Gastroesophageal sphincter (tissue), 4 donors: Measurements from ENCODE around the gene NAA10. TPM values are rescaled to one million over a fixed set of nuclear protein-coding genes. Genes with fewer than 3 reads are reported as not detected.
A peak's percentile ranks its signal among the peaks of the same experiment; 100 is the strongest.

ENCODE experiments used
- ATAC-seq: fragments of 150-250 bp; one replicate; pipeline ENCODE4 v1.9.1; 2016; ENCODE audit warnings: mild to moderate bottlenecking, moderate library complexity
- H3K27ac ChIP-seq, 4 donors: fragments of 200-600 bp; sonication (generic) in 3 of 4; 1 replicate in 3 of 4; 2 replicates in 1 of 4; pipeline ENCODE4 v1.5.1; 2016 to 2019
- H3K27me3 ChIP-seq: fragments of 200-600 bp; sonication (generic); one replicate; pipeline ENCODE4 v1.5.1; 2019
- H3K36me3 ChIP-seq, 2 donors: fragments of 200-600 bp; sonication (generic); one replicate each; pipeline ENCODE4 v1.5.1; 2019; ENCODE audit warnings: control low read depth in 1 of 2
- H3K4me1 ChIP-seq, 3 donors: fragments of 200-600 bp; sonication (generic); 1 replicate in 2 of 3; 2 replicates in 1 of 3; pipeline ENCODE4 v1.5.1; 2016 to 2019; ENCODE audit warnings: control low read depth in 2 of 3
- H3K4me3 ChIP-seq, 2 donors: fragments of 200-600 bp; sonication (generic); one replicate each; pipeline ENCODE4 v1.5.1; 2019; ENCODE audit warnings: mild to moderate bottlenecking in 1 of 2, moderate library complexity in 1 of 2
- H3K9me3 ChIP-seq, 3 donors: fragments of 200-600 bp; sonication (generic); one replicate each; pipeline ENCODE4 v1.5.1; 2017 to 2019; ENCODE audit warnings: control low read depth in 2 of 3
- CTCF ChIP-seq, 4 experiments: fragments of 200-600 bp in 2 of 4; fragments of 450-650 bp in 2 of 4; sonication (generic) in 1 of 4; IDR thresholded peaks; one replicate each; pipeline ENCODE4 v1.5.1; 2017 to 2019; ENCODE audit warnings: antibody characterized with exemption in 4 of 4, mild to moderate bottlenecking in 2 of 4, moderate library complexity in 2 of 4
- EP300 ChIP-seq: sonication (generic); formaldehyde crosslinking; IDR thresholded peaks from one replicate; pipeline ENCODE4 v1.6.1; 2017; ENCODE audit warnings: antibody characterized with exemption, mild to moderate bottlenecking
- POLR2A ChIP-seq, 2 donors: fragments of 450-650 bp; IDR thresholded peaks; one replicate each; pipeline ENCODE4 v1.6.1; 2017; ENCODE audit warnings: antibody characterized with exemption in 2 of 2, mild to moderate bottlenecking in 2 of 2, moderate library complexity in 1 of 2
- POLR2AphosphoS5 ChIP-seq: sonication (generic); formaldehyde crosslinking; IDR thresholded peaks from one replicate; pipeline ENCODE4 v1.6.1; 2017; ENCODE audit warnings: antibody characterized with exemption
- WGBS, 2 donors: methylation state at CpG; one replicate each; pipeline ENCODE4 v1.1.5; 2018; ENCODE audit warnings: low coverage in 1 of 2; 5-methylcytosine and 5-hydroxymethylcytosine counted together
- total RNA-seq, 4 donors: library from RNA; depleted of rRNA; stranded (reverse); fragments of >200 nt; gene quantifications; one replicate each; pipeline ENCODE4 v1.1.0, GENCODE V29; 2016

Gene NAA10
- total RNA-seq, 4 donors from 2014 or later, result 68.3 to 103 (median 89.2) TPM

- H3K4me3 ChIP-seq, result no peak overlapping the region
- H3K36me3 ChIP-seq, result no peaks in the 10 kb centered on the region
- H3K27me3 ChIP-seq, result no peaks in the 10 kb centered on the region
- H3K27ac ChIP-seq, result peak overlapping the region in 3 of 4 donors; percentile 97 to 99 (median 99)
- H3K9me3 ChIP-seq, result no peaks in the 10 kb centered on the region
- no peak for ATAC-seq
- TF ChIP-seq POLR2AphosphoS5 (no peak), POLR2A (IDR thresholded peaks at IDR 0.05) (no peak), EP300 (no peak), CTCF (IDR thresholded peaks at IDR 0.05) (no peak)
- H3K4me1 ChIP-seq, result peaks cover 0 to 20% (median 6%) of the 10 kb centered on the region in 3 donors
- WGBS, 2 donors, result 79% methylated on average over 3 of the region's 3 CpGs; no CpG with 5 or more reads in 1 of the 2 donors
Observed at GRCh38 chrX:153974726-153975286, 40.0 kb upstream of the NAA10 start.

- H3K4me1 ChIP-seq, result peaks cover 0 to 26% (median 12%) of the 10 kb centered on the region in 3 donors
- peak overlapping the region in 1 of 2 donors; percentile 76 for H3K4me3 ChIP-seq
- H3K36me3 ChIP-seq, result no peaks in the 10 kb centered on the region
- no peak for TF ChIP-seq EP300
- TF ChIP-seq CTCF (IDR thresholded peaks at IDR 0.05), result no peak
- TF ChIP-seq POLR2A (IDR thresholded peaks at IDR 0.05), result no peak
- TF ChIP-seq POLR2AphosphoS5, result no peak
- H3K9me3 ChIP-seq, result no peaks in the 10 kb centered on the region
- H3K27me3 ChIP-seq, result no peaks in the 10 kb centered on the region
- WGBS, 2 donors, result 75% methylated on average over 2 of the region's 14 CpGs; no CpG with 5 or more reads in 1 of the 2 donors
- no peak for ATAC-seq
- H3K27ac ChIP-seq, result peak overlapping the region; percentile 94 to 99 (median 98)
Observed at GRCh38 chrX:153974003-153974725, 39.3 kb upstream of the NAA10 start.

- TF ChIP-seq POLR2A (IDR thresholded peaks at IDR 0.05) (no peak), CTCF (IDR thresholded peaks at IDR 0.05) (no peak), POLR2AphosphoS5 (no peak), EP300 (no peak)
- H3K27me3 ChIP-seq, result no peaks in the 10 kb centered on the region
- H3K4me1 ChIP-seq, result peaks cover 0 to 34% (median 19%) of the 10 kb centered on the region in 3 donors
- H3K9me3 ChIP-seq, result no peaks in the 10 kb centered on the region
- no peak for ATAC-seq
- WGBS, 2 donors, result 10 to 39% methylated on average over 8 to 9 of the region's 20 CpGs
- no peaks in the 10 kb centered on the region for H3K36me3 ChIP-seq
- peak overlapping the region; percentile 65 to 76 for H3K4me3 ChIP-seq
- peak overlapping the region; percentile 94 to 99 (median 98) for H3K27ac ChIP-seq
Observed at GRCh38 chrX:153973127-153974002, 38.5 kb upstream of the NAA10 start.

GRCh38 chrX:153972368-153973126, 37.7 kb upstream of the NAA10 start, which contains the start of gene TMEM187:
TSS of gene TMEM187 (plus strand) at chrX:153972754. CDS start at chrX:153982063, 9,309 bp downstream.
- whole genome bisulfite sequencing, 2 donors, result 0% methylated on average over 1 of the region's 103 CpGs; no CpG with 5 or more reads in 1 of the 2 donors
- TF ChIP-seq POLR2AphosphoS5 (peak; percentile 22), EP300 (no peak), CTCF (IDR thresholded peaks at IDR 0.05) (no peak), POLR2A (IDR thresholded peaks at IDR 0.05) (peak; percentile 19 to 65)
- H3K4me3 ChIP-seq, result peak within 1 kb of the TSS; percentile 65 to 76

More at GRCh38 chrX:153972368-153973126, 37.7 kb upstream of the NAA10 start, which contains the start of gene TMEM187:
- Histone ChIP-seq H3K9me3 (no peaks in the 10 kb centered on the region), H3K36me3 (no peaks in the 10 kb centered on the region), H3K4me1 (peaks cover 2 to 43% (median 25%) of the 10 kb centered on the region in 3 donors), H3K27ac (peak within 1 kb of the TSS; percentile 94 to 99 (median 98)), H3K27me3 (no peaks in the 10 kb centered on the region)
- peak; percentile 79 for ATAC-seq
